22Rv1 (cell line): ENCODE measurements around the gene C2CD3.
A peak's percentile ranks its signal among the peaks of the same experiment; 100 is the strongest.

Experiments used
- H3K27ac ChIP-seq: fragments of 450-650 bp; 2 replicates; pipeline ENCODE4 v1.5.1; 2017
- CTCF ChIP-seq: fragments of 450-650 bp; IDR thresholded peaks from 2 replicates; pipeline ENCODE4 v1.5.1; 2017; ENCODE audit warnings: mild to moderate bottlenecking
- ZFX ChIP-seq: fragments of 450-650 bp; IDR thresholded peaks from 2 replicates; pipeline ENCODE4 v1.6.1; 2017; ENCODE audit warnings: antibody characterized with exemption, borderline replicate concordance

Gene C2CD3

GRCh38 chr11:74179234-74180052, 8.6 kb upstream of the C2CD3 start:
- H3K27ac ChIP-seq, result no peak overlapping the region
- TF ChIP-seq ZFX, result no peak
- no peak for TF ChIP-seq CTCF

GRCh38 chr11:74175920-74176319, 5.1 kb upstream of the C2CD3 start:
- TF ChIP-seq ZFX (no peak), CTCF (no peak)
- no peak overlapping the region for H3K27ac ChIP-seq

GRCh38 chr11:74171997-74172396, 1.2 kb upstream of the C2CD3 start:
- peak overlapping the region; percentile 88 for H3K27ac ChIP-seq
- no peak for TF ChIP-seq ZFX
- TF ChIP-seq CTCF, result no peak

GRCh38 chr11:74171630-74171968, 797 bp upstream of the C2CD3 start:
- no peak for TF ChIP-seq CTCF
- no peak for TF ChIP-seq ZFX
- H3K27ac ChIP-seq, result peak overlapping the region; percentile 88

GRCh38 chr11:74169738-74170458, 904 bp downstream of the C2CD3 start:
- peak overlapping the region; percentile 88 for H3K27ac ChIP-seq

GRCh38 chr11:74168838-74169237, 2.0 kb downstream of the C2CD3 start:
- TF ChIP-seq ZFX, result no peak
- TF ChIP-seq CTCF, result no peak
- no peak overlapping the region for H3K27ac ChIP-seq

More at GRCh38 chr11:74169738-74170458, 904 bp downstream of the C2CD3 start:
- TF ChIP-seq CTCF, result no peak
- no peak for TF ChIP-seq ZFX
